Activated T-cell treated with anti-CD3 and anti-CD28 coated beads, Interleukin-2, amount 50 U/mL, for 4 hours (primary cell): ENCODE data around the gene OR5K3. TPM values are rescaled to one million over a fixed set of nuclear protein-coding genes. Genes with fewer than 3 reads are reported as not detected.
A peak's percentile ranks its signal among the peaks of the same experiment; 100 is the strongest.

ENCODE experiments used
- ATAC-seq, 2 donors: fragments of 200-7000 bp; cut with Tn5 transposase; one replicate each; pipeline ENCODE4 v1.10.0; 2021
- DNase-seq: peaks from one replicate; pipeline ENCODE4 v3.0.0-alpha.2; 2020
- H3K27me3 Mint-ChIP-seq: one replicate; pipeline ENCODE4 v1.8.0; 2021; ENCODE audit warnings: low read depth, mixed read lengths
- H3K36me3 Mint-ChIP-seq: one replicate; pipeline ENCODE4 v1.8.0; 2022; ENCODE audit warnings: mixed read lengths; ENCODE audit not compliant: insufficient read depth
- H3K4me1 Mint-ChIP-seq: one replicate; pipeline ENCODE4 v1.8.0; 2021; ENCODE audit warnings: low read depth, mixed read lengths
- H3K4me3 Mint-ChIP-seq: one replicate; pipeline ENCODE4 v1.8.0; 2021; ENCODE audit warnings: mild to moderate bottlenecking, moderate library complexity, mixed read lengths
- H3K9me3 Mint-ChIP-seq: one replicate; pipeline ENCODE4 v1.8.0; 2021; ENCODE audit warnings: mixed read lengths
- total RNA-seq, 3 donors: library from RNA; stranded (reverse); gene quantifications; one replicate each; pipeline ENCODE4 v1.2.1, GENCODE V29; 2021

OR5K3 gene
- total RNA-seq, result not detected

GRCh38 chr3:98390366-98390765 is at the start of gene OR5K3:
TSS of gene OR5K3 (plus strand) at chr3:98390666. CDS start at chr3:98390666, 0 bp downstream.
- H3K4me3 Mint-ChIP-seq, result no peak within 1 kb of the TSS
- H3K27me3 Mint-ChIP-seq, result peaks cover 14% of the 10 kb centered on the region
- no peaks in the 10 kb centered on the region for H3K9me3 Mint-ChIP-seq
- H3K4me1 Mint-ChIP-seq, result no peaks in the 10 kb centered on the region
- no peaks in the 10 kb centered on the region for H3K36me3 Mint-ChIP-seq
- no peak for ATAC-seq
- DNase-seq, result no peak

DNA sequence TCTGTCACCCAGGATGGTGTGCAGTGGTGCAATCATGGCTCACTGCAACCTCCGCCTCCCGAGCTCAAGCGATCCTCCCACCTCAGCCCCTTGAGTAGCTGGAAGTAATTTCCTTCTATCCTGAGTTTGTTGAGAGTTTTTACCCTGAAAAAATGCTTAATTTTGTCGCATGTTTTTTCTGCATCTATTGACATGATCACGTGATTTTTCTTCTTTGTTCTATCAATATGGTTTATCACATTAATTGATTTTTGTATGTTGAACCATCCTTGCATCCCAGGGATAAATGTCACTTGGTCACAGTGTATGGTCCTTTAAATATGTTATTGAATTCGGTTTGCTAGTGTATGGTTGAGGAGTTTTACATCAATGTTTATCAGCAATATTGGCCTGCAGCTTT is 48.7 kb upstream of the OR5K3 start:
- Mint-ChIP-seq H3K4me3 (no peak overlapping the region), H3K27me3 (peaks cover 5% of the 10 kb centered on the region), H3K36me3 (no peaks in the 10 kb centered on the region), H3K9me3 (no peaks in the 10 kb centered on the region), H3K4me1 (no peaks in the 10 kb centered on the region)
- ATAC-seq (no peak), DNase-seq (no peak)

DNA sequence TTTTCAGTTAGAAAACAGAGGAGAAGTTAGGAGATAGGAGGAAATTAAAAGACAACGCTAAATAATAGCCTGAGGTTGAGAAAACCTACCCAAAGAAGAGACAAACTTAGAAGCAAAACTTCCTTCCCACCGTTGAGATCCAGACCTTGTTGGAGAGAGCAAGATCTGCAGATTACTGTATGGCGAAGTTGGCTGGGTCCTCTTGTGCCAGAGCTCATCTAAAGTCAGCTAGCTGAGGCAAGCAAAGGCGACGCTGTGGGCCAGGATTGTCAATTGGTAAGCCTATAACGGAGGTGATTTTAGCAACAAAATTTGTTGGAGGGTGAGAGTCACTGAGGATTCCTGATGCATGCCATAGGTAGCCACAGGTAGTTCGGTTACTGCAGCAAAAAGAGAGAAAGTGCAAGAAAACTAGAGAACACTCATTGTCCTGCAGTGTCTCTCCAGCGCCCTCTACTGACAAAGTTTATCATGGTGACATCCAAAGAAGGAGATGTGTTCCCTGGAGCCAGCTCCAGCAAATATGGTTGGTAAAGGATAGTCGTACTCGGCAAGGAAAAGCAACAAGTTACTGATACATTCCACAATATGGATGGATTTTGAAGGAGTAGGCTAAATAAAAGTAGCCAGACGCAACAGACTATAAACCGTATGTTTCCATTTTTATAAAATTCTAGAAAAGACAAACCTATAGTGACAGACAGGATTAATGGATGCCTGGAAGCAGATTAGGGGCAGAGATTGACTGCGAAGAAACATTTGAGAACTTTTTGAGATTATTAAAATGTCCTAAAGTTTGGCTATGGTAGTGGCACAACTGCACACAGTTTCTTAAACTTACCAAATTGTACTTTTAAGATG is 46.6 kb upstream of the OR5K3 start:
- no peaks in the 10 kb centered on the region for H3K36me3 Mint-ChIP-seq
- H3K4me1 Mint-ChIP-seq, result no peaks in the 10 kb centered on the region
- ATAC-seq (no peak), DNase-seq (no peak)
- no peaks in the 10 kb centered on the region for H3K9me3 Mint-ChIP-seq
- H3K27me3 Mint-ChIP-seq, result peaks cover 8% of the 10 kb centered on the region
- H3K4me3 Mint-ChIP-seq, result no peak overlapping the region

DNA sequence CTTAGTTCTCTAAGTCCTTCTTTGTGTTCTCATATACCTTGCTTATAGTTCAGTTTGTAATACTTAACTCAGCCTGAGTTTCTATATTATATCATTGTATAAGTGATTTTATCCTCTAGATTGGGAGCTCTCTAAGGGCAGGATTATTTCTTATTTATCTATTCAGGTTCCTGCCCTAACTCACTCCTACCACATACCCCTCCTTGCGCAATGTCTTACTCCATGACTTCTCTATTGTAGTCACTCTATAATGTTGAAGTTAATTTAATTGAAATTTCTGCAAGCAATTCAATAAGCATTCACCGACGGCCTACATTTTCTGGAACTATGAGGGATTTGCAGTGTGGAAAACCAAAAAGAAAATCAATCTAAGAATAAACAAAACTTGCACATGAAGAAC is 40.4 kb upstream of the OR5K3 start:
- no peak overlapping the region for H3K4me3 Mint-ChIP-seq
- no peaks in the 10 kb centered on the region for H3K36me3 Mint-ChIP-seq
- peaks cover 8% of the 10 kb centered on the region for H3K27me3 Mint-ChIP-seq

DNA sequence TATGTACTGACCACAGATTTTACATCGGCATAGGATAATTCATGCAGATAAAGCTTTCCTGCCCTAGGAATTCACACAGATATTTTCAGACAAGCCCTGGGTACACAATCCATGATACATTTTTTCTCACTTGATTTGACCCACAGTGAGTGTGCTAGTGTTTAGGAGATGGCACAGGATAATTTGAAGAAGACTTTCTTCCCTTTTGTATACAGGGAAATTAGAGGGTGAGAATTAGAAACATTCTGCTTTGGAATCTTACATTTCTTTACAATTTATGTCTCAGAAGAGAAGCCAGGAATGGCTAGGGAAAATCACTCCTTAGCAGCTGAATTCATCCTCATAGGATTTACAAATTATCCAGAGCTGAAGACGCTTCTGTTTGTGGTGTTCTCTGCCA is 36.9 kb upstream of the OR5K3 start, which contains the start of gene OR5K4:
Gene OR5K4, plus strand, starts transcription at position 301 of the 400 bp plus-strand sequence. Its CDS starts 0 bp downstream, at position 301.
- Mint-ChIP-seq H3K36me3 (peaks cover 1% of the 10 kb centered on the region), H3K4me3 (no peak within 1 kb of the TSS), H3K27me3 (peaks cover 3% of the 10 kb centered on the region), H3K4me1 (no peaks in the 10 kb centered on the region), H3K9me3 (peaks cover 6% of the 10 kb centered on the region)
- ATAC-seq, result no peak
- no peak for DNase-seq

More for the DNA sequence above, 40.4 kb upstream of the OR5K3 start:
- Mint-ChIP-seq H3K4me1 (no peaks in the 10 kb centered on the region), H3K9me3 (no peaks in the 10 kb centered on the region)
- DNase-seq, result no peak
- no peak for ATAC-seq

DNA sequence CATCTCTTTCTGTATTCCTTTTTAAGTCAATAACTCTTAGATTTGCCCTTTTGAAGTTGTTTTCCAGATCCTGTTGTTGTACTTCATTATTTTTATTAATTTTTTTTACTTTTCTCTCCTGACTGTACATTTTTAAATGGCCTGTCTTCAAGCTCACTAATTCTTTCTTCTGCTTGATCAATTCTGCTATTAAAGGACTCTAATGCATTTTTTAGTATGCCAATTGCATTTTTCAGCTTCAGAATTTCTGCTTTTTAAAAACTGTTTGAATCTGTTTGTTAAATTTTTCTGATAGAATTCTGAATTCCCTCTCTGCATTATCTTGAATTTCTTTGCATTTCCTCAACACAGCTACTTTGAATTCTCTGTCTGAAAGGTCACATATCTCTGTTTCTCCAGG is 31.2 kb upstream of the OR5K3 start:
- H3K36me3 Mint-ChIP-seq, result peaks cover 3% of the 10 kb centered on the region
- no peak overlapping the region for H3K4me3 Mint-ChIP-seq
- H3K27me3 Mint-ChIP-seq, result peaks cover 3% of the 10 kb centered on the region
- ATAC-seq, result no peak
- no peaks in the 10 kb centered on the region for H3K4me1 Mint-ChIP-seq
- DNase-seq, result no peak
- peaks cover 21% of the 10 kb centered on the region for H3K9me3 Mint-ChIP-seq

GRCh38 chr3:98359993-98360675 is 30.3 kb upstream of the OR5K3 start:
- Mint-ChIP-seq H3K27me3 (peaks cover 3% of the 10 kb centered on the region), H3K9me3 (peaks cover 21% of the 10 kb centered on the region), H3K36me3 (peaks cover 3% of the 10 kb centered on the region), H3K4me1 (no peaks in the 10 kb centered on the region), H3K4me3 (no peak overlapping the region)
- ATAC-seq, result peak in 1 of 2 donors; percentile 32
- no peak for DNase-seq

GRCh38 chr3:98360681-98361080 is 29.8 kb upstream of the OR5K3 start:
- H3K36me3 Mint-ChIP-seq, result peaks cover 3% of the 10 kb centered on the region
- no peaks in the 10 kb centered on the region for H3K4me1 Mint-ChIP-seq
- DNase-seq (no peak), ATAC-seq (no peak)
- H3K27me3 Mint-ChIP-seq, result peaks cover 3% of the 10 kb centered on the region
- peaks cover 21% of the 10 kb centered on the region for H3K9me3 Mint-ChIP-seq
- no peak overlapping the region for H3K4me3 Mint-ChIP-seq

DNA sequence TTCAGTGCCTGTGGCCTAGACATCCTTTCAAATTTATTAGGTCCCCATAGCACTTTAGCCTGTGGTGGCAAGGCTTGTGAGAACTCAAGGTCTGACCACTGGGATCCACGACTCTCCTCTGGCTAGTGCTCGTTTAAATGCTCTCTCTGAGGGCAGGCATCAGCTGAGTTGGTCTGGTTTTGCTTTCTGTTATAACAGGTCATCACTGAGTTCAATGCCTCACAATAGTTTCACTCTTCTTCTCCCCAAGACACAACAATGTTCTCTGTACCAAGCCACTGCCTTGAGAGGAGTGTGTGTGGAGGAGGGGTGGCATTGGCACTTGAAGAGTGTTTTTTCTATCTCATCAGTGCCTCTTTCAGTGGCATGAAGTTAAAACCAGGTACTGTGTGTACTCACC is 29.2 kb upstream of the OR5K3 start:
- no peak overlapping the region for H3K4me3 Mint-ChIP-seq
- DNase-seq (no peak), ATAC-seq (no peak)
- H3K27me3 Mint-ChIP-seq, result peaks cover 3% of the 10 kb centered on the region
- H3K9me3 Mint-ChIP-seq, result peaks cover 25% of the 10 kb centered on the region
- peaks cover 3% of the 10 kb centered on the region for H3K36me3 Mint-ChIP-seq
- no peaks in the 10 kb centered on the region for H3K4me1 Mint-ChIP-seq

DNA sequence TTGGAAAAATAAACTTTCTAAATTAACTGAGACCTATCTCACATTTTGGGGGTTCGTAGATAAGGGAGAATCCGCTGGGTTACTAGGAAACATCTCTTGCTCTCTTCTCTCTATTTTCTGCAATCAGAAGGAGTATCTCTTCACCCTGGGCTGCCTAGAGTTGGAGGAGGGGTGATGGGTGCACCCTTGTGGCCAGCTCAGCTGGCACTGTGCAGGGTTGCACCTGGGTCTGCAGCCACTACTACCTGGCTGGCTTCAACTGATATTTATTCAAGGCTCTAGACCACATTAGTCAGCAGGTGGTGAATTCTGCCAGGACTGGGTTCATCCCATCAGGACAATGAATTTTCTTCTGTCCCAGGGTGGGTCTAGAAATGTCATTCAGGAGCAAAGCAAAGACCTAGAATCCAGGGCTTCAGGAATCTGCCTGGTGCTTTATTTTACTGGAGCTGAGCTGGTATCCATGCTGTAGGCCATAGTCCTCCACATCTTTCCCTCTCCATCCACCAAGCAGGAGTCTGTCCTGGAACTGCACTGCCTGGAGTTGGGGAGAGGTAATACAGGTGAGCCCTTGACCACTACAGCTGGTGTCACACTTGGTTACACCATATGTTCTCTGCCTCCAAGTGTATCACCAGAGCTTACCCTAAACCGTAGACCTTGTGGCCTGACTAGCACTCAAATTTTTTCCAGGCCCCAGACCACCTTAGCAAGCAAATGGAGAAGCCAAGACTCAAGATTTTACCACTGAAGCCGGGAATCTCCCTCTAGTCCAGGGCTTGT is 22.8 kb upstream of the OR5K3 start:
- Mint-ChIP-seq H3K36me3 (no peaks in the 10 kb centered on the region), H3K27me3 (peaks cover 3% of the 10 kb centered on the region), H3K9me3 (peaks cover 3% of the 10 kb centered on the region), H3K4me3 (no peak overlapping the region), H3K4me1 (peaks cover 3% of the 10 kb centered on the region)
- DNase-seq (no peak), ATAC-seq (no peak)

- no peak overlapping the region for H3K4me3 Mint-ChIP-seq
- H3K9me3 Mint-ChIP-seq, result peaks cover under 1% of the 10 kb centered on the region
- DNase-seq, result no peak
- H3K36me3 Mint-ChIP-seq, result no peaks in the 10 kb centered on the region
- H3K27me3 Mint-ChIP-seq, result peaks cover 3% of the 10 kb centered on the region
- H3K4me1 Mint-ChIP-seq, result peaks cover 4% of the 10 kb centered on the region
- no peak for ATAC-seq
Observed at GRCh38 chr3:98371186-98371585, 19.3 kb upstream of the OR5K3 start.

DNA sequence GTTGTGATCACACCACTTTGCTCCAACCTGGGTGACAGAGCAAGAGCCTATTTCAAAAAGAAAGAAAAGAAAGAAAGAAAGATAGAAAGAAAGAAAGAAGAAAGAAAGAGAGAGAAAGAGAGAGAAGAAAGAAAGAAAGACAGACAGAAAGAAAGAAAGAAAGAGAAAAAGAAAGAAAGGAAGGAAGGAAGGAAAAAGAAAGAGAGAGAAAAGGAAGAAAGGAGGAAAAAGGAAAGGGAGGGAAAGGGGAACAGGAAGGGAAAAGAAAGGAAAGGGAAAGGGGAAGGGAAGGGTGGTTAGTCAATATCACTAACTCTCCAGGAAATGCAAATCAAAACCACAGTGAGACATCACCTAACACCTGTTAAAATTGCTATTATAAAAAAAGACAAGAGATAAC is 18.6 kb upstream of the OR5K3 start:
- ATAC-seq, result no peak

GRCh38 chr3:98372445-98372844 is 18.0 kb upstream of the OR5K3 start:
- no peak for ATAC-seq
- DNase-seq, result no peak
- no peaks in the 10 kb centered on the region for H3K36me3 Mint-ChIP-seq
- peaks cover 2% of the 10 kb centered on the region for H3K27me3 Mint-ChIP-seq
- H3K9me3 Mint-ChIP-seq, result no peaks in the 10 kb centered on the region
- H3K4me3 Mint-ChIP-seq, result no peak overlapping the region
- H3K4me1 Mint-ChIP-seq, result peaks cover 4% of the 10 kb centered on the region

More for the DNA sequence above, 18.6 kb upstream of the OR5K3 start:
- no peaks in the 10 kb centered on the region for H3K36me3 Mint-ChIP-seq
- no peak for DNase-seq
- H3K27me3 Mint-ChIP-seq, result peaks cover 3% of the 10 kb centered on the region
- no peaks in the 10 kb centered on the region for H3K9me3 Mint-ChIP-seq
- peaks cover 4% of the 10 kb centered on the region for H3K4me1 Mint-ChIP-seq
- H3K4me3 Mint-ChIP-seq, result no peak overlapping the region

GRCh38 chr3:98376631-98377030 is 13.8 kb upstream of the OR5K3 start:
- Mint-ChIP-seq H3K4me1 (peaks cover 4% of the 10 kb centered on the region), H3K27me3 (no peaks in the 10 kb centered on the region), H3K4me3 (no peak overlapping the region), H3K9me3 (no peaks in the 10 kb centered on the region), H3K36me3 (no peaks in the 10 kb centered on the region)
- ATAC-seq, result no peak
- DNase-seq, result no peak
